Measurements from ENCODE around the gene SORCS3. TPM values are rescaled to one million over a fixed set of nuclear protein-coding genes. Genes with fewer than 3 reads are reported as not detected.
A peak's percentile ranks its signal among the peaks of the same experiment; 100 is the strongest.

SORCS3 gene
- total RNA-seq, 1 experiment from 2014 or later, result 0.04 TPM

- H3K27ac Mint-ChIP-seq, result peak overlapping the region in 1 of 3 experiments; percentile 36; a peak in 1 of 7 replicates
- H2AFZ ChIP-seq (ENCODE audit: low read length), result no peak overlapping the region
- H3K27ac ChIP-seq (ENCODE audit: insufficient read length, low read depth, low read length), result no peak overlapping the region
- no peak overlapping the region for H4K5ac ChIP-seq (ENCODE audit: insufficient read length, low read depth, low read length)
- H3K14ac ChIP-seq (ENCODE audit: insufficient read depth, low read length), result no peak overlapping the region
- H3K4me1 Mint-ChIP-seq, result peaks cover 5 to 6% of the 10 kb centered on the region in 2 experiments; a peak in 2 of 4 replicates
- H3K23me2 ChIP-seq (ENCODE audit: insufficient read length, low read depth, low read length, poor library complexity, severe bottlenecking), result no peaks in the 10 kb centered on the region
- no peaks in the 10 kb centered on the region for H3K27me3 ChIP-seq (ENCODE audit: insufficient read depth, low read length)
- no peak overlapping the region for H3K9ac ChIP-seq (ENCODE audit: extremely low read depth, insufficient read length, low read length)
- no peak for DNase-seq
- H4K20me1 ChIP-seq (ENCODE audit: control insufficient read depth, insufficient read depth, insufficient read length), result no peaks in the 10 kb centered on the region
- no peak overlapping the region for H3K4ac ChIP-seq (ENCODE audit: low read depth, low read length)
- H3K23ac ChIP-seq (ENCODE audit: insufficient read length, low read depth, low read length), result no peak overlapping the region
- no peaks in the 10 kb centered on the region for H3K27me3 Mint-ChIP-seq (ENCODE audit: low read depth)
- H3K18ac ChIP-seq (ENCODE audit: insufficient read length, low read depth, low read length), result no peak overlapping the region
- H2BK12ac ChIP-seq (ENCODE audit: insufficient read length, low read depth, low read length), result no peak overlapping the region
- H2BK20ac ChIP-seq (ENCODE audit: low read depth, low read length, poor library complexity, severe bottlenecking), result no peak overlapping the region
- H2BK120ac ChIP-seq (ENCODE audit: low read depth, low read length, poor library complexity, severe bottlenecking), result no peak overlapping the region
- no peak overlapping the region for H3T11ph ChIP-seq (ENCODE audit: low read length)
- H3K9me3 Mint-ChIP-seq, result no peaks in the 10 kb centered on the region
- H2AK5ac ChIP-seq (ENCODE audit: insufficient read length, low read length), result no peak overlapping the region
- no peaks in the 10 kb centered on the region for H3K79me2 ChIP-seq (ENCODE audit: insufficient read depth, low read length)
- H3K9me3 ChIP-seq (ENCODE audit: control insufficient read depth, low read depth, low read length), result no peaks in the 10 kb centered on the region
- H3K4me2 ChIP-seq (ENCODE audit: insufficient read depth, insufficient read length, low read length), result no peak overlapping the region
- no peak overlapping the region for H2BK15ac ChIP-seq (ENCODE audit: low read depth, low read length)
- no peaks in the 10 kb centered on the region; a peak in 1 of 7 replicates for H3K36me3 Mint-ChIP-seq (ENCODE audit: insufficient read depth in 1 of 3, low read depth in 3 of 3)
- TF ChIP-seq, protein P1, sequence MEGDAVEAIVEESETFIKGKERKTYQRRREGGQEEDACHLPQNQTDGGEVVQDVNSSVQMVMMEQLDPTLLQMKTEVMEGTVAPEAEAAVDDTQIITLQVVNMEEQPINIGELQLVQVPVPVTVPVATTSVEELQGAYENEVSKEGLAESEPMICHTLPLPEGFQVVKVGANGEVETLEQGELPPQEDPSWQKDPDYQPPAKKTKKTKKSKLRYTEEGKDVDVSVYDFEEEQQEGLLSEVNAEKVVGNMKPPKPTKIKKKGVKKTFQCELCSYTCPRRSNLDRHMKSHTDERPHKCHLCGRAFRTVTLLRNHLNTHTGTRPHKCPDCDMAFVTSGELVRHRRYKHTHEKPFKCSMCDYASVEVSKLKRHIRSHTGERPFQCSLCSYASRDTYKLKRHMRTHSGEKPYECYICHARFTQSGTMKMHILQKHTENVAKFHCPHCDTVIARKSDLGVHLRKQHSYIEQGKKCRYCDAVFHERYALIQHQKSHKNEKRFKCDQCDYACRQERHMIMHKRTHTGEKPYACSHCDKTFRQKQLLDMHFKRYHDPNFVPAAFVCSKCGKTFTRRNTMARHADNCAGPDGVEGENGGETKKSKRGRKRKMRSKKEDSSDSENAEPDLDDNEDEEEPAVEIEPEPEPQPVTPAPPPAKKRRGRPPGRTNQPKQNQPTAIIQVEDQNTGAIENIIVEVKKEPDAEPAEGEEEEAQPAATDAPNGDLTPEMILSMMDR (conservative IDR thresholded peaks at IDR 0.05), result no peak
- no peaks in the 10 kb centered on the region; the same call in 1 of the 2 replicates for H3K4me1 ChIP-seq (ENCODE audit: insufficient read depth, low read length)
- H3K79me1 ChIP-seq (ENCODE audit: insufficient read depth, low read depth, low read length, poor library complexity, severe bottlenecking), result no peaks in the 10 kb centered on the region
- no peak overlapping the region for H3K4me3 Mint-ChIP-seq
- H2BK5ac ChIP-seq (ENCODE audit: insufficient read length, low read length), result no peak overlapping the region
- H4K91ac ChIP-seq (ENCODE audit: insufficient read length, low read depth, low read length), result no peak overlapping the region
- H4K8ac ChIP-seq (replicated peaks; ENCODE audit: insufficient read length, low read depth, low read length), result no peak overlapping the region
- H3K56ac ChIP-seq (ENCODE audit: insufficient read length, low read depth, low read length), result no peak overlapping the region
Observed at GRCh38 chr10:105252911-105253310, 611.8 kb downstream of the SORCS3 start.

Data from H9 (cell line).